HL-60 (cell line): Measurements from ENCODE around the gene CYP3A7.

ENCODE experiments used
- DNase-seq, 2 experiments: peaks; one replicate each; pipeline ENCODE4 v3.0.0-alpha.2; 2010 to 2020; ENCODE audit warnings: low read depth in 1 of 2, low spot score in 1 of 2
- H3K27ac ChIP-seq: fragments of 250-450 bp; sonication (Bioruptor Pico); replicated peaks from 2 replicates; pipeline ENCODE4 v1.5.1; 2020; ENCODE audit warnings: mild to moderate bottlenecking, moderate library complexity
- H3K27me3 ChIP-seq: fragments of 250-450 bp; sonication (Bioruptor Pico); 2 replicates; pipeline ENCODE4 v1.5.1; 2021; ENCODE audit warnings: mild to moderate bottlenecking, moderate library complexity; ENCODE audit not compliant: insufficient read depth, poor library complexity, severe bottlenecking
- H3K4me3 ChIP-seq: replicated peaks from 2 replicates; pipeline ENCODE4 v1.5.1; 2011; ENCODE audit warnings: mild to moderate bottlenecking, control low read depth, low read length; ENCODE audit not compliant: insufficient read depth
- GABPA ChIP-seq: IDR thresholded peaks from 2 replicates; pipeline ENCODE4 v1.6.1; 2012; ENCODE audit warnings: low read depth
- POLR2AphosphoS5 ChIP-seq: IDR thresholded peaks from 2 replicates; pipeline ENCODE4 v1.6.1; 2012; ENCODE audit warnings: low read depth
- REST ChIP-seq: IDR thresholded peaks from 2 replicates; pipeline ENCODE4 v1.6.1; 2012; ENCODE audit warnings: low read depth; ENCODE audit not compliant: insufficient replicate concordance
- SPI1 ChIP-seq: IDR thresholded peaks from 2 replicates; pipeline ENCODE4 v1.6.1; 2012; ENCODE audit warnings: low read depth, mild to moderate bottlenecking, borderline replicate concordance
- long read RNA-seq: library from polyadenylated mRNA; unstranded; transcript quantifications from one replicate; pipeline ENCODE4 v2.0.0, GENCODE V29; 2020
- TF ChIP-seq, protein P1 (sequence below): IDR thresholded peaks from one replicate; pipeline ENCODE4 v1.5.1; 2011; ENCODE audit warnings: low read length, control low read depth, inconsistent platforms; ENCODE audit not compliant: insufficient read depth

The CYP3A7 gene
- long read RNA-seq, result 0 reads

- Histone ChIP-seq H3K27ac (no peak within 1 kb of the TSS), H3K27me3 (no peaks in the 10 kb centered on the region), H3K4me3 (no peak within 1 kb of the TSS)
- DNase-seq, result no peak
- TF ChIP-seq POLR2AphosphoS5 (no peak), REST (no peak), SPI1 (no peak), GABPA (no peak)
- TF ChIP-seq, protein P1, sequence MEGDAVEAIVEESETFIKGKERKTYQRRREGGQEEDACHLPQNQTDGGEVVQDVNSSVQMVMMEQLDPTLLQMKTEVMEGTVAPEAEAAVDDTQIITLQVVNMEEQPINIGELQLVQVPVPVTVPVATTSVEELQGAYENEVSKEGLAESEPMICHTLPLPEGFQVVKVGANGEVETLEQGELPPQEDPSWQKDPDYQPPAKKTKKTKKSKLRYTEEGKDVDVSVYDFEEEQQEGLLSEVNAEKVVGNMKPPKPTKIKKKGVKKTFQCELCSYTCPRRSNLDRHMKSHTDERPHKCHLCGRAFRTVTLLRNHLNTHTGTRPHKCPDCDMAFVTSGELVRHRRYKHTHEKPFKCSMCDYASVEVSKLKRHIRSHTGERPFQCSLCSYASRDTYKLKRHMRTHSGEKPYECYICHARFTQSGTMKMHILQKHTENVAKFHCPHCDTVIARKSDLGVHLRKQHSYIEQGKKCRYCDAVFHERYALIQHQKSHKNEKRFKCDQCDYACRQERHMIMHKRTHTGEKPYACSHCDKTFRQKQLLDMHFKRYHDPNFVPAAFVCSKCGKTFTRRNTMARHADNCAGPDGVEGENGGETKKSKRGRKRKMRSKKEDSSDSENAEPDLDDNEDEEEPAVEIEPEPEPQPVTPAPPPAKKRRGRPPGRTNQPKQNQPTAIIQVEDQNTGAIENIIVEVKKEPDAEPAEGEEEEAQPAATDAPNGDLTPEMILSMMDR, result no peak
These were observed at the start of gene CYP3A7 for GRCh38 chr7:99734987-99735386. CYP3A7 (minus strand) TSS chr7:99735196; CDS start chr7:99735093, 103 bp downstream.

DNA sequence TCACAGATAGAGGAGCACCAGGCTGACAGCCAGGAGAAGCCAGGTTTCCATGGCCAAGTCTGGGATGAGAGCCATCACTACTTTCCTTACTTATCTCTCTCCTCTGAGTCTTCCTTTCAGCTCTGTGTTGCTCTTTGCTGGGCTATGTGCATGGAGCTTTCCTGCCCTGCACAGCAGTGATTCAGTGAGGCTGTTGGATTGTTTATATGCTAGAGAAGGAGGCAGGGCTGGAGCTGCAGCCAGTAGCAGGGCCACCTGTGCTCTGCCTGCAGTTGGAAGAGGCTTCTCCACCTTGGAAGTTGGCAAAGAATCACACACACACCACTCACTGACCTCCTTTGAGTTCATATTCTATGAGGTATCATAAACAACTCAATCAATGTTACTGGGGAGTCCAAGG is 49.0 kb upstream of the CYP3A7 start, which contains the start of gene CYP3A4:
TSS of gene CYP3A4 (minus strand) at position 178 of the 400 bp plus-strand sequence. CDS start at position 75, 103 bp downstream.
- Histone ChIP-seq H3K27ac (no peak within 1 kb of the TSS), H3K27me3 (no peaks in the 10 kb centered on the region), H3K4me3 (no peak within 1 kb of the TSS)
- TF ChIP-seq SPI1, result no peak
- TF ChIP-seq POLR2AphosphoS5, result no peak
- TF ChIP-seq GABPA, result no peak
- no peak for DNase-seq

- no peak overlapping the region for H3K27ac ChIP-seq
- no peaks in the 10 kb centered on the region for H3K27me3 ChIP-seq
- no peak overlapping the region for H3K4me3 ChIP-seq
- DNase-seq, result no peak
- TF ChIP-seq REST (no peak), SPI1 (no peak), POLR2AphosphoS5 (no peak), GABPA (no peak)
- TF ChIP-seq, protein P1, result no peak
These were observed 47.3 kb upstream of the CYP3A7 start for GRCh38 chr7:99782012-99782953.

DNA sequence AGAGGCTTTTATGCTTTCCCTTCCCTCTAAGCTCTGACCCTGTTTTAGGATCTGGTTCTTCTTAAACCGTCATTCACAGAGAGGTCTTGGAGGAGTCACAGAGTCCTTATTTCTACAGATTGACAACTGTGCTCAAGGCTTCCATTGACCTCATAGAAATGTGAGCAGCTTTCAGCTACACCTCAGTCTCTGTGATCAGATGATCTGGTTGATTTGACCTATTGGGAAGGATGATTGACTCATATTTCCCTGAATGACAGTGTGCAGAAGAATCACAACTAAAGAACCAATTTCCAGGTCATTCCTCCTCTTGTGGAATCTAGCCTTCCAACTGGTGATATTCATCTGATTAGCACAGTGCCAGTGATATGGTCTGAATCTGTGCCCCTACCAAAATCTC is 45.6 kb upstream of the CYP3A7 start:
- no peaks in the 10 kb centered on the region for H3K27me3 ChIP-seq
- no peak for TF ChIP-seq REST
- TF ChIP-seq, protein P1, result no peak
- TF ChIP-seq POLR2AphosphoS5, result no peak
- no peak for TF ChIP-seq GABPA
- TF ChIP-seq SPI1, result no peak
- no peak for DNase-seq
- H3K27ac ChIP-seq, result no peak overlapping the region
- H3K4me3 ChIP-seq, result no peak overlapping the region
